GM21576 (cell line): ENCODE measurements around the gene SLBP.
A peak's percentile ranks its signal among the peaks of the same experiment; 100 is the strongest.

ENCODE experiments used
- ATAC-seq: cut with Tn5 transposase; IDR thresholded peaks from one replicate; pipeline ENCODE4 v1.9.1; 2021; ENCODE audit warnings: mild to moderate bottlenecking, moderate library complexity; ENCODE audit not compliant: unreplicated experiment

SLBP gene

DNA sequence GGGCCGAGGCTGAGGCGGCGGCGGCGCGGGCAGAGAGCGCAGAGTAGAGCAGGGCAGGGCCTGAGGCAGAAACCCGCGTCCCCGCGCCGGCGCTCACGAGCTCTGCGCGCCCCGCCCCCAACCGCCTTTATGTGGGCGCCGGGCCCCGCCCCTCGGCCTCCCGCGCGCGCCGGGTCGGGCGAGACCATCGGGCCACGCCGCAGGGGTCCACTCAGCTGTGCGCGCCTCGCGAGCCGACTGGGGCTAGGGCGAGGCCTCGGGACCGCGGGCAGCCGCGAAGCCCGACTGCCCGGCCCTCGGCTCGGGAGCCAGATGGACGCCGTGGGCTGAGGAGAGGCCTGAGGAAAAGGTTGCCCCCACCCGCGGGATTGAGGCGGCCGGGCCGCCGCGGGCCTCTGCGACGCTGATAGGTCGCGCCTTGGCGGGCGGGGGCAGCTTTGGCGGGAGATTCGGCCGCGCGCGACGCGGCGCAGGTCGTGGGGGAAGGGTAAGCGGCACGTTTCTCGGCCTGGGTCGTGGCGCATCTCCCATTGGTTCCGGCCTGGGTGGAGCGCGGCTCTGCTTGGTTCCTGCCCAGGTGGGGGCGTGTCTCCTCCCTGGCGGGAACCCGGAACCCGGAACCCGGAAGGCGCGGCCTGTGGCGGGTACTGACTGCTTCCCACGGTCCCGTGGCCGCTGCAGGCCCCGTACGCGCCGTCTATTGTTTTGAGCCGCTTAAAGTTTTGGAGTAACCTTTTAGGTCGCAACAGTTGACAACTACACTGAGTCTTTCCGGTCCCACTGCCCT is at the start of gene SLBP:
TSS of gene SLBP (minus strand) at position 104 of the 787 bp plus-strand sequence. CDS start 131 bp downstream, outside the sequence.
- ATAC-seq = peak; percentile 74

DNA sequence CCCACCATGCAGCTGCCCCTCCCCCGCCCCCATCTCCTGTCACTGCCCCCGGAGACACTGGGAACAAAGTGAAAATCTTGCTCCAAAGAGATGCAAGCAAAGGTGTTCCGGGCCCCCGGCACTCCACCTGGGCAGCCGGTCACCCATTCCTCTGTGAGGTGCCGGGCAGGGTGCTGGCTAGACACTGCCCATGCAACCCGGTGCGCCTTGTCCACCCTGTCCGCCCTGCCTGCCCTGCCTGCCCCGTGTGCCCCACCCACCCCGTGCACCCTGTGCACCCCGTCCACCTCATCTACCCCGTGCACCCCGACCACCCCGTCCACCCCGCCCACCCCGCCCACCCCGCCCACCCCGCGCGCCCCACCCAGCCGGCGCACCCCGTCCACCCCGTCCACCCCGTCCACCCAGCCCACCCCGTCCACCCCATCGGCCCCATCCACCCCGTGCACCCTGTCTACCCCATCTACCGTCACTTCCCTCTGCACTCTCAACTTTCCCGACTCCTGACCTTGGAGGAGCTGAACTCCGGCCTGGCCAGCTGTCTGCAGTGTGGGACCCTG is 49.1 kb upstream of the SLBP start:
- ATAC-seq = no peak

DNA sequence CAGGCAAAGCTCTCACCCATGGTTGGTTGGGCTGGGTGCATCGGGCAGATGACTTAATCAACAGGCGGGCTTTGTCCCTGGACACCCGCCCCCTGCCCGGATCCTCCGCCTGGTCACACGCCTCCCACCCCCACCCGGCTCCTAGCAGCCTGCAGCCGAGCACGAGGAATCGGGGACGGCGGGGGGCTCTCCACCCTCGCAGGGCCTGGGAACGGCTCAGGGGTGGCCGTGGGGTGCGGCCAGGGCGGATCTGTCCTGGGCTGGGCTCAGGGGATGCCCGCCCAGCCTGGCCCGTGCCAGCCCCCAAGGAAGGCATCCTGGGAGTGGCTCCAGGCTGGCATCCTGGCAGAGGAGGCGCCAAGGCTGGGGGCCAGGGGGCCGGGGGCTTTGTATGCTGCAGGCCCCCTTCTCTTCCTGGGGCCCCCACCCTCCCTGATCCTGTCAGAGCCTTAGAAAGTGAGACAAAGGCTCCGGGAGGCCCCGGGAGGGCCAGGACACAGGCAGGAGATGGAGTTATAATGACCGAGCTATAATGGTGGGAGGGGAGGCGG is 48.5 kb upstream of the SLBP start:
- no peak for ATAC-seq

DNA sequence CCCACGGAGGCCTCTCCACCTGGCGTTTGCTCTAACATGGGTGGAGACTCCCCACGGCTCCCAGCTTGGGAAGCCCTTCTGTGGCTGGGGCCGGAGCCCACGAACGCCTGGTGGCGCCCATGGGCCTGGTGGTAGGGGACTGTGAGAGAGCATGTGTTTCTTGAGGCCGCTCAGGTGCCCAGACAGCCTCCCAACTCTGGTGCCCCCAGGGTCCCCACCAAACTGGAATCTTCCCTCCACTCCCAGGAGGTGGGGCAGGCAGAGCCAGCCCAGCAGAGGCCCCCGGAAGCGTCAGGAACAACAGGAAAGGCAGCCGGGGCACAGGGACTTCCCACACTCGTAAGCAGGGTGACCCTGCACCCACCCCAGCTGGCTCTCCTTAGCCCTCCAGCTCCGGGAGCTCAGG is 47.7 kb upstream of the SLBP start:
- no peak for ATAC-seq

DNA sequence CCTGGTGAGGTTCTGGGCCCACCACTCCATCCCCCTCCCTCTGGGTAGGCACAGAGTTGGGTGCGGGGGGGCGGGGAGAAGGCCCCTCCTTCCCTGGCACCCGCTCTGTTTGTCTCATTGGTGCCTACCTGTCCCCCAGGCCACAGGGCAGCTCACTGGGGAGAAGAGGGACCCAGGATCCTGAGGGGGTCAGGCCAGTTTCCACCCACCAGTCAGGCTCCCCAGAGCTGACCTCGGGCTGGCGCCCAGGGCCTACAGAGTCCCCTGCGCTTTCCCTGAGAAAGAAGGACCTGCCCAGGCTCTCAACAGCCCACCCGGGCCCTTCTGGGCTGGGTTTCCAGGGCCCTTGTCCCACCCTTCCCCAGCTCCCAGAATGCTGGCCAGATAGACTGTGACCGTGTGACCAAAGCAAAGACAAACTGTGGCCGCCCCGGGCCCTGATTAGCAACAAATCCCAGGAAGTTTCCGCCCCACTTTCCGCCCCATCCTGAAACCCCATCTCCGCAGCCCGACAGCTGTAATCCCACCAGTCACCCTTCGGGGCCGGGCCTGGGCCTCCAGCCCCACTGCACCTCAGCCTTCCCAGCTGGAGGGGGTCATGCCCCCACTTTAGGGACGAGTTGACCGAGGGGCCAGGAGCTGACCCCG is 47.2 kb upstream of the SLBP start:
- ATAC-seq = no peak

DNA sequence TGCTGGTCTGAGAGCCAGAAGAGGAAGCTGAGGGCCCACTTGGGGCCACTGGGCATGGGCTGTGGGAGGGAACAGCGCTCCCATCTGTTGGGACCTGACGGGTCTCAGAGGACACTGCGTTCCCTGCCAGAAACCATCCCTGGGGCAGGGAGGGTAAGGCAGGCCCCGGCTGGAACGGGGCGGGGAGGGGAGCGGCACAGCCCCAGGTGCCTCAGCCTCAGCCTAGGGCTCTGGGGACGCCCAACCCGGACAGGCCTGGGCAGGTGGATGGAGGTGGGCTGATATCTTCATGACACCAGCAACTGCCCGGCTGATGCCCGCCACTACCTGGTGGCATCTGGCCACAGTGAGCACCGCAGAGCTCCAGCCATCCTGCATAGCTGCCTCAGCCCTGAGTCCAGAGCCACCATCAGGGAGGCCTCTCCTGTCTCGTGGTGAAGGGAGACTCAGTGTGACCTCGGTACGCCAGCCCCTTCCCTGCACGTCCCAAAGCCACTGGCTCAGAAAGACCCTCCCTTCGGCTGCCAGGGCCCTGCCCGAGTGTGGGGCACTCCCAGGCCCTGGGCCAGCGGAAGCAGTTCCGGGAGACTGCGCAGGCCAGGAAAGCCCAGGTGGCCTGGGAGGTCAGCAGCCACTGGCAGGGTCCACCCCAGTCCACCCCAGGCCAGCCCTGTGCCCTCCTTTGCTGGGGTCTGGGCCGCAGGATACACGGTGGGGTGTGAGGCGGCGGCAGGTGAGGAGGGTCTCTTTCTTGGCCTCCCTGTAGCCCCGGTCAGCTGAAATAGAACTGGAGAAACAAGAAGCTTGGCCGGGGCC is 46.4 kb upstream of the SLBP start:
- ATAC-seq = no peak

DNA sequence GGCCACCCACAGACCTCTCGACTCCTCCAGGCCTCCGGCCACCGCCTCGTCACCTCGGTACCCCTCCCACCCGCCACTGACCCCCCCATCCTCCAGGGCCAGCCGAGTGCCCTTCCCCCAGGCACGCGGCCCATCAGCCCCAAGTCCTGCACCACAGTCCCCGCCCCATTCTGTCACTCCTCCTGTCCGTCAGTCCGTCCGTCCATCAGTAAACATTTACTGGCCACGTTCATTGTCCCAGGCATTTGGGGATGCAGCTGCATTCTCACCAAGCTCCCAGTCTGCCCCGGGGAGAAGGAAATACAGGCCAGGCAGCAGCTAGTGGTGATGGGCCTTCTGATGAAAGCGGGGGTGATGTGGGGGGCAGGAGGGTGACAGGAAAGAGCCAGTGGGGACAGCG is 45.7 kb upstream of the SLBP start:
- no peak for ATAC-seq

DNA sequence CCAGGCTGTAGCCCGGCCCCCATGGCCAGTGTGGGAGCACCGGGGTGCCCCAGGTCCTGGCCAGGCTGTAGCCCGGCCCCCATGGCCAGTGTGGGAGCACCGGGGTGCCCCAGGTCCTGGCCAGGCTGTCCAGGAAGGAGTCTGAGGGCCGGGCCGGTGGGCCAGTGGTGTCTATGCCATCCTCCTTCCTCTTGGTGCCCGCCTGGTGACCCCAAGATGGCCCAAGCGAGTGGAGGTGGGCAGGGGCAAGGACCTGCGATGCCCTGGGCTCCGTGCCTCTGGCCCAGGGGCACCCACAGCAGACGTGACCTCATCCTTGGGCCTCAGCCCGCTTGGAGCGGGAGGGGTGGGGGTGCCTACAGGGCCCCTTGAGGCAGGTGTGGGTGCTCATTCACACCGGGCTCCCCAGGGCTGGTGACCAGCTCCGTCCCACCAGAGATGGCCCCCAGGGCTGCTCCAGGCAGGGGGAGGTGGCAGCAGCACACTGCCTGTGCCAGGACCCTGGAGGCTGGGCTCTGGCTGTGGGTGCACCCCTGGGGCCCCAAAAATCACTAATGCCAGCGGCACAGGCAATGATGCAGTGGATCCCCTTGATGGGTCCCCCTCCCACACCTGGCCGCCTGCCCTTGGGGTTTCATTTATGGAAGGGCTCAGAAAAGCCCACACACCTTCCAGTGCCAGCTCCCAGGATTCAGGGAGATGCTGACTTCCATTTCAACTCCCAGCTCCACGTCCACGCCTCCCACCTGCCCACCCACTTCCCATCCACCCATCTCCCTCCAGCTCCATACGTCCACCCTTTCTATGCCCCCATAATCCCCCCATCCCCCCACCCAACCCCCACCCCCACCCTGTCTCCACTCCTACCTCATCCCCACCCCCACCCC is 45.0 kb upstream of the SLBP start:
- ATAC-seq = no peak

DNA sequence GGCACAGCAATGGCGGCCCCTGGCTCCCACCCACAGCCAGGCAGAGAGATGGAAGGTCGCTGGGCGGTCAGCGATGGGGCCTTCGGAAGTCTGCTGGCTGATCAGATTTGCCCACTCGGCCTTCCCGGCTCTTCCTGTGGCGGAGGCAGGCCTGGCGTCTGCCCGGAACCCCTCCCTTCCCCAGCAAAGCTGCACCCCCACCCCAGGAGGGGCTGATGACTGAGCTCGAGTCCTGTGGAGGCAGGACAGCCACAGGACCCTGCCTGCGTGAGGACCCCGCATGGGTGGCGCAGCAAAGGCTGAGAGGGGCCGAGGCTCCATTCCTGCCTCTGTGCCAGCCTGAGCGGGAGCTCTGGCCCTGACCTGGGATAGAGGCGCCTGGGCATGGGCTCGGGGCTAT is 44.0 kb upstream of the SLBP start:
- ATAC-seq = no peak

DNA sequence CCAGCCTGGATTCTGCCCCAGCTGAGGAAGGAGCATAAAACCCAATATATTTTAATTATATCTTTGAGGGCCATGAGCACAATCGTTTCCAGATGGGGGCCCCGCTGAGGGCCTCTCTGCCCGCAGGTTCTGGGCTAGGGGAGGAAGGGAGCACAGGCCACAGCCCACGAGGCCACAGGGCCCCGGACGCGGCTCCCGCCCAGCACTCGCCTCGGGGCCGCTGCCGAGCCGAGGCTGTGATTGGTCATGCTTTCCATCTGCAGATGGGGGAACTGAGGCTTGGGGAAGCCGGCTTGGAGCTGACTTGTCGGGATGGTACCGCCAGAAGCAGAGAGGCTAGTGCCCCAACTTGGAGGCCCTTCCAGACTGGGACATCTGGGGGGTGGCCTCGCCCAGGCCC is 43.2 kb upstream of the SLBP start:
- no peak for ATAC-seq

DNA sequence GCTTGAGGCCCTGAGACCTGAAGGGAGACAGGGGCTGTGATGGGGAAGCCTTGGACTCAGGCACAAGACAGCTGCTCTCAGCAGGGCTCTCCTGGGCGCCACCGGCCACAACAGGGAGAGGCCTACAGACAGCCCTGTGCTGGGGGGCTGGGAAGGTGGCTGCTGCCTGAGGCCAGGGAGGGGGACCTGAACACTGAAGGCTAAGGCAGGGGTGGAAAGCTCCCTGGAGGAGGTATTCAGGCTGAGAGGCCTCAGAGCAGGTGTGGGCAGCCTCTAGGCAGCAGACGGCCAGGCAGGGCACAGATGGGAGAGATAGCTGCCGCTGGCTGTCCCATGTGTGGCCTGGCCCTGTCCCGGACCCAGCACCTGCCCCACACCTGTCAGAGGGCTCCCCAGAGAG is 42.2 kb upstream of the SLBP start:
- no peak for ATAC-seq

DNA sequence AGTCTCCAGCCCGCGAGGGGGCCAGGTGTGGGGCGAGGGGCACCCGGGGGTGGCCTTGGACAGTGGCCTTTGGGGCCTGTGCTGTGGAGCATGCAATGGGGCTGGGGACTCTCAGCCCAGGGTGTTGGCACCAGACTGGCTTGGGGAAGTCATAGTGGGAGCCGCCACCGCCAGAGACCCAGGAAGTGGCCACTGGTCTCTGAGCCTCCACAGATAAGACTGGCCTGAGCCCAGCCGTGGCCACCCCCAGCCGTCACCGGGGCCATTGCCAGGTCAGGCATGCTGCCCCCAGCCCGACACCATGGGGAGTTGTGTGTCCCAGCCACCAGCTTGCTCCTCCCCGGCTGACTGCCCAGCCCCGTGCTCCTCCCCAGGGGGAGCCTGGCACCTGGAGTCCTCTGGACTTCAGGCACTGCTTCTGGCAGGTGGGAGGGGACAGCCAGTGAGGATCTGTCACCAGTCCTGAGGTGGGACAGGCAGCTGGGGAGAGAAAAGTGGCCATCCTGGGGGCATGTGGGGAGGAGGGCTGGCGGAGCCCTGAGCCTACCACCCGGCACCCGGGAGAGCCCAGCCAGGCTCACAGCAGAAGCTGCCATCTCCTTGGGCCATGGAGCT is 41.7 kb upstream of the SLBP start:
- no peak for ATAC-seq

DNA sequence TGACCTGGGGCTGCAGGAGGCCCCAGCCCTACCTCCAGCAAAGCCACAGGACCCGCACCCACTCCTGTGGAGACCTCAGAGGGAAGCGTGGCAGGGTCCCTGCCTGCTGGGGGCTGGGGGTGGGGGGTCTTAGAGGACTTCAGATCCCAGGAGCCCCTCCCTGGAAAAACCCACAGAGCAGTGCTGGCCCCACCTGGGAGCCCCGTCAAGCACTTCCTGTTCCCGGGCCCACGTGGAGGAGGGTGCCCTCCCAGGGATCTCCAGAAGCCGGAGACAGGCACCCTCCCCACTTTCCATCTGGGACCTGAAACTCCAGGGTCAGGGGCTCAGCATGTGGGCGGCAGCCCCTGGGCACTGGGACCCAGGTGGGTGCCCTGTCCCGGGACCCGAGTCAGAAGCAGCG is 41.2 kb upstream of the SLBP start:
- no peak for ATAC-seq

DNA sequence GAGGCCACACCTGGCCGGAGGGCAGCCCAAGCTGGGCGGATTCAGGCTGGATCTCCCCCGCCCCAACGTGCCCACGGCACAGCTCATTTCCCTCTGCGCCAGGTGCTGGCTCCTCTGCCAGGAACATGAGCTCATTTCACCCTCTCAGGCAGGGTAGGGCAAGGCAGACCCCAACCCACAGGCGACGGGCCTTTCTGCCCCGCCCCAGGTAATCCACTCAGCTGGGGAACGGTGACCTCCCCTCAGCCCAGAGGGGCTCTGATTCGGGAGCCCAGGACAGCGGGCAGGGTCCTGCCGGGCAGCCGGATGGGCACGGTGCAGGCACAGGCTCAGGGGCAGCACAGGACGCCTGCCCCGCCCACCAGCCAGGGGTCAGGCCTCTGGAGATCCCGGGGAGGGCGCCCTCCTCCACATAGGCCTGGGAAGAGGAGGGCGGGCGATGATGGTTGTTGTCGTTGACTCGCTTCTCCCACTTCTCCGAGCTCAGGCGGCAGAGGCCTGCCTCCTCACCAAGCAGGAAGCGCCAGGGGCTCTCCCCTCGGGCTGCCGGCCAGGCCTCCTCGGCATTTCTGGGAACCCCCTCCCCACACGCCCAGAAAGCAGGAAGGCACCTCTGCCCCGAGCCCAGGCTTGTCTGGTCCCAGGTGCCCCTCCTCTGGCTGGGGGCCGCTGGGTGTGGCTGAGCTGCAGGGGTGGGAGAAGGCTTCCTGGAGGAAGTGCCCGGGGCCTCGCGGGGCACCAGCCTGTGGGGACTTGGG is 40.3 kb upstream of the SLBP start:
- ATAC-seq = no peak

DNA sequence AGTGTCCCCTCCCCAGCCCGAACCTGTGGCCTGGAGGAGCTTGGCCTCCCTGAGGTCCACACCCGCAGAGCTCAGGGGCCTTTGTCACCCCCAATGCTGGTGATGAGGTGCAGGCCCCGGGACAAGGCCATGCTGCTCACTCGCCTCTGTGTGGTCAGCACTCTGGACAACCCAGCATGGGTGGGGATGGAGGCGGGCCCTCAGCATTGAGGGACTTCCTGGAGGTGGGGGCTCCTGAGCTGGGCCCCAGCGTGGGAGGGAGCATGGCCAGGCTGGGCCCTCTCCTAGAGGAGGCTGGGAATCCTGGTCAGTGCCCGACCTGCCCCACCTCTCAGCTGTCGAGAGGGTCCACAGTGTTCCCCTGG is 39.8 kb upstream of the SLBP start:
- no peak for ATAC-seq

DNA sequence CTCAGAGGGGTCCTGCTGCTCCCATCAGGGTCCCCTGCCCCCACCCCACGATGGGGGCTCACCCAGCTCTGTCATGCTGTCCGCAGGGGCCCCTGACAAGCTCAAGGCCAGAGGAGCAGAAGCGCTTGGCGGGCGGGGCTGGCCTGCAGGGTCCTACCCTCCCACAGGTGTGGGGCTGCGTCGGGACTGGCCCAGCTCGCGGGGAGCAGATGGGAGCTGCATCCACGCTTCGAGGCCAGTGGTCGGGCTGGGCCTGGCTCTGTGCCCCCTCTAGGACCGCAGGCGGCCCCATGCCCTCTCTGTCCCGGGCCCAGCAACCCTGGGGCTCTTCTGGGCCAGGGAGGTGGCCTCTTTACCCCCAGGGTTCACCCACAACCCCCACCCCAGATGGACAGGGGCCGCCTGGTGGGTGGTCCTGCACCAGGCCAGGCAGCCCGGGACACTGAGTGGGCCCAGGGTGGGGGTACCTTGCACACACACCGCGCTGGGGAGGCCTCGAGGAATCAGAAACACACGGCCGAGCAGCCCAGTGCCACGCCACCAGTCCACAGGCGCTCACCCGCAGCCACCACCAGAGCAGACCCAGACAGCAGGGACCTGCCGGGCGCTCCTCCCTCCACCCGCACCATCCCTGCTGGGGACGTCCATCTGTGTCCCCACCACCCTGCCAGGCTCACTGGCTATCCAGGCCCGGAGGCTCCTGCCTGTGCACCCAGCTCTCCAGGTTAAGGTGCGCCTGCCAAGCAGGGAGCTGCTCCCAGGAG is 39.2 kb upstream of the SLBP start:
- ATAC-seq = no peak

DNA sequence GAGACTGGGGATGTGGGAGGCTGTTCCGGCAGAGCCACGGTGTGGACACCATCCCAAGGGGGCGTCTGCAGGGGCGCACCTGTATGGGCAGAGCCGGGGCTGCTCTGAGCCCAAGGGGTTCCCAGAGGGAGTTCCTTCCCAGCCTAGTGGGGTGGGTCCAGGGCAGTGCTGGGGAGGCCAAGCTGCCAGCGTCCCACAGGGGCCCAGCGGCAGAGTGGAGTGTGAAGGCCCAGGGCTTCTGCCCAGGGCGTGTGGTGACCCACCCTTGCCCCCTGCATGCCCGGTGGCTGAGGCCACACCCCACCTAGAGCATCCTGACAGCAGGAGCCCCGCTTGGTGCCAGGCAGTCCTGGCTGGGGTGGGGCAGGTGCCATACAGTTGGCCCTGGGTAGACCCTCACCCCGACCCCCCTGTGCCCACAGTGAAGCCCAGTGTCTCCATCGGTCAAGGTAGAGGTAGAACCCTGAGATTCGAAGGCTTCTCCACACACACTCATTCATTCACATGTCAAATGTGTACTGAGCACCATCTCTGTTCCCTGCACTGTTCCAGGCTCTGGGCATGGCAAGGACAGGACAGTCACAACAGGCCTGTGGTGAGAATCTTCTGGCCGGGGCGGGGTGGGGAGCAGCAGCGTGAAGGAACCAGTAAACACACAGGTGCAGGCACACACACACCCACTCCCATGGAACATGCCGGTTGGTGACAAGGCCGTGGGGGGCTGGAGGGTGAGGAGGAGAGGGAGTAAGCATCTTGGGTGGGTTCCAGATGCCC is 38.4 kb upstream of the SLBP start:
- no peak for ATAC-seq

DNA sequence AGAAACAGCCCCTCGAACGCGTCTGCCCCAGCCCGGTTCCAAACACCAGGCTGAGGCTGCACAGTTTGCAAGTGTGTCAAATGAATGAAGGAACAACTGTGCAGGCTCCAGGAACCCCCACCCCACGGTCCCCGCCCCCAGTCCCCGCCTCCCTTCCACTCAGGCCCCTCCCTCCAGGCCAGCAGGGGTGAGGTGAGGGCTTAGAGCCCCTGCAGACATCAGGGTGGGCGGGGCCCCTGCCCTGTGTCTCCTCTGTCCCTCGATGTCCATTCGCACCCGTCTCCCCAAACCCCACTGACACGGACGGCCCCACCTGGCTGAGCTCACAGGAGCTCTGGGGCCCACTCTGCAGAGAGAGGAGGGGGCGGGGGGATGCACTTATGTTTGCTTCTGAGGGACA is 37.7 kb upstream of the SLBP start:
- ATAC-seq = no peak
